ENCODE data around the gene SCGB3A1. TPM values are rescaled to one million over a fixed set of nuclear protein-coding genes. Genes with fewer than 3 reads are reported as not detected.

The SCGB3A1 gene, protein sequence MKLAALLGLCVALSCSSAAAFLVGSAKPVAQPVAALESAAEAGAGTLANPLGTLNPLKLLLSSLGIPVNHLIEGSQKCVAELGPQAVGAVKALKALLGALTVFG
- not detected in 5 replicates for total RNA-seq (2022; extraction: Qiagen RNA extraction)

DNA sequence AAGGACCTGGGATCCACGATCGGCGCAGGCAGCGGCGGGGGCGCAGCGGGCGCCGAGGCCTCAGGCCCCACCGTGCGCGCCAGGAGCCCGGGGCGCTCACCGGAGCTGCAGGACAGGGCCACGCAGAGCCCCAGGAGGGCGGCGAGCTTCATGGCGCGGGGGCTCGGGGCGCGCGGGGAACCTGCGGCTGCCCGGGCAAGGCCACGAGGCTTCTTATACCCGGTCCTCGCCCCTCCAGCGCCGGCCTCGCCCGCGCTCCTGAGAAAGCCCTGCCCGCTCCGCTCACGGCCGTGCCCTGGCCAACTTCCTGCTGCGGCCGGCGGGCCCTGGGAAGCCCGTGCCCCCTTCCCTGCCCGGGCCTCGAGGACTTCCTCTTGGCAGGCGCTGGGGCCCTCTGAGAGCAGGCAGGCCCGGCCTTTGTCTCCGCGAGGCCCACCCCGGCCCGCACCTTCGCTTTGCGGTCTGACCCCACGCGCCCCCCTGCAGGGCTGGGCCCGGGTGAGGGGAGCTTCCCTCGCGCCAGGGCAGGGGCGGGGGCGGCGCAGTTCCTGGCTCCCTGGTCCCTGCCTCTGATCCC is at the start of gene SCGB3A1:
SCGB3A1 (minus strand) TSS at position 189 of the 577 bp plus-strand sequence; CDS start at position 152, 37 bp downstream.

Other genes with a start within 250 kb of the SCGB3A1 start
- gene GFPT2, start 238.2 kb downstream of the SCGB3A1 start, total RNA-seq (2022; extraction: Qiagen RNA extraction) = 47.3 to 56.1 TPM (median 53.7 TPM) in 5 replicates
- 17.9 to 21.7 TPM (median 19.0 TPM) in 5 replicates for gene CNOT6, start 97.1 kb downstream of the SCGB3A1 start, total RNA-seq (2022; extraction: Qiagen RNA extraction)
- gene FLT4, start 58.1 kb upstream of the SCGB3A1 start, total RNA-seq (2022; extraction: Qiagen RNA extraction) = 3.1 to 4.5 TPM (median 4.2 TPM) in 5 replicates
- not detected in 5 replicates for gene OR2Y1, start 148.6 kb upstream of the SCGB3A1 start, total RNA-seq (2022; extraction: Qiagen RNA extraction)
- gene MGAT1, start 211.3 kb upstream of the SCGB3A1 start, total RNA-seq (2022; extraction: Qiagen RNA extraction) = 66.0 to 89.5 TPM (median 87.1 TPM) in 5 replicates

All from A549 treated with CORT108297 at 1 μM for 4 hours (cell line).